Measurements from ENCODE around the gene ZBED2.

GRCh38 chr3:111601810-111602209, 6.7 kb upstream of the ZBED2 start:
- no peak for TF ChIP-seq POLR2AphosphoS5 (IDR thresholded peaks at IDR 0.05; ENCODE audit: insufficient read depth in 1 of 2, low read depth in 1 of 2)
- no peak for TF ChIP-seq CTCF (IDR thresholded peaks at IDR 0.05)
- TF ChIP-seq POLR2A (IDR thresholded peaks at IDR 0.05): no peak

All from vagina (tissue), 2 donors.